ENCODE data around the gene MYBPC1.

Gene MYBPC1

GRCh38 chr12:101599771-101600484 is 5.2 kb downstream of the MYBPC1 start:
- DNase-seq (ENCODE audit: low read depth in 2 of 2) = no peak

GRCh38 chr12:101604132-101604531 is 9.4 kb downstream of the MYBPC1 start:
- no peak for DNase-seq (ENCODE audit: low read depth in 2 of 2)

GRCh38 chr12:101607894-101608293 is 13.1 kb downstream of the MYBPC1 start:
- no peak for DNase-seq (ENCODE audit: low read depth in 2 of 2)

GRCh38 chr12:101608301-101609133 is 13.7 kb downstream of the MYBPC1 start:
- DNase-seq (ENCODE audit: low read depth in 2 of 2) = no peak

GRCh38 chr12:101609198-101609597 is 14.4 kb downstream of the MYBPC1 start:
- no peak for DNase-seq (ENCODE audit: low read depth in 2 of 2)

GRCh38 chr12:101612160-101612916 is 17.6 kb downstream of the MYBPC1 start:
- no peak for DNase-seq (ENCODE audit: low read depth in 2 of 2)

- no peak for DNase-seq (ENCODE audit: low read depth in 2 of 2)
Observed at GRCh38 chr12:101616027-101616494, 21.3 kb downstream of the MYBPC1 start.

- no peak for DNase-seq (ENCODE audit: low read depth in 2 of 2)
Observed at GRCh38 chr12:101619026-101619786, 24.4 kb downstream of the MYBPC1 start.

- DNase-seq (ENCODE audit: low read depth in 2 of 2) = no peak
Observed at GRCh38 chr12:101619858-101620761, 25.3 kb downstream of the MYBPC1 start.

GRCh38 chr12:101620762-101621133 is 26.0 kb downstream of the MYBPC1 start:
- no peak for DNase-seq (ENCODE audit: low read depth in 2 of 2)

GRCh38 chr12:101628676-101629075 is 33.9 kb downstream of the MYBPC1 start:
- no peak for DNase-seq (ENCODE audit: low read depth in 2 of 2)

- DNase-seq (ENCODE audit: low read depth in 2 of 2) = no peak
Observed at GRCh38 chr12:101634724-101635123, 40.0 kb downstream of the MYBPC1 start.

- DNase-seq (ENCODE audit: low read depth in 2 of 2) = no peak
Observed at GRCh38 chr12:101637936-101638335, 43.2 kb downstream of the MYBPC1 start.

GRCh38 chr12:101642115-101643067 is 47.6 kb downstream of the MYBPC1 start:
- DNase-seq (ENCODE audit: low read depth in 2 of 2) = no peak

- DNase-seq (ENCODE audit: low read depth in 2 of 2) = no peak
Observed at GRCh38 chr12:101647711-101648110, 52.9 kb downstream of the MYBPC1 start.

GRCh38 chr12:101648195-101648594 is 53.4 kb downstream of the MYBPC1 start:
- DNase-seq (ENCODE audit: low read depth in 2 of 2) = no peak

- DNase-seq (ENCODE audit: low read depth in 2 of 2) = no peak
Observed at GRCh38 chr12:101650346-101651117, 55.8 kb downstream of the MYBPC1 start.

- DNase-seq (ENCODE audit: low read depth in 2 of 2) = no peak
Observed at GRCh38 chr12:101653030-101653429, 58.3 kb downstream of the MYBPC1 start.

- DNase-seq (ENCODE audit: low read depth in 2 of 2) = no peak
Observed at GRCh38 chr12:101653503-101653902, 58.7 kb downstream of the MYBPC1 start.
